Stomach (tissue), 9 donors: ENCODE results near the gene SEMA5A. TPM values are rescaled to one million over a fixed set of nuclear protein-coding genes. Genes with fewer than 3 reads are reported as not detected.

ENCODE experiments used
- DNase-seq, 2 donors: peaks; one replicate each; pipeline versions ENCODE4 v3.0.0 to v3.0.0-alpha.2; 2013 to 2019
- H3K27ac ChIP-seq, 5 donors: fragments of 200-600 bp in 4 of 5; sonication (generic) in 4 of 5; one replicate each; pipeline ENCODE4 v1.5.1; 2013 to 2019; ENCODE audit warnings: mild to moderate bottlenecking in 1 of 5, moderate library complexity in 1 of 5
- H3K27me3 ChIP-seq, 3 donors: fragments of 200-600 bp; sonication (generic); one replicate each; pipeline ENCODE4 v1.5.1; 2017 to 2019; ENCODE audit warnings: mixed run types in 1 of 3
- H3K36me3 ChIP-seq, 4 donors: fragments of 200-600 bp; sonication (generic); 1 replicate in 3 of 4; 2 replicates in 1 of 4; pipeline ENCODE4 v1.5.1; 2016 to 2019
- H3K4me1 ChIP-seq, 4 donors: fragments of 200-600 bp; sonication (generic); one replicate each; pipeline ENCODE4 v1.5.1; 2016 to 2019
- H3K4me3 ChIP-seq, 4 donors: fragments of 200-600 bp; sonication (generic) in 3 of 4; one replicate each; pipeline ENCODE4 v1.5.1; 2016 to 2019; ENCODE audit warnings: mild to moderate bottlenecking in 1 of 4
- H3K9me3 ChIP-seq, 4 donors: fragments of 200-600 bp; sonication (generic); one replicate each; pipeline ENCODE4 v1.5.1; 2016 to 2019
- EP300 ChIP-seq: sonication (generic); formaldehyde crosslinking; IDR thresholded peaks from one replicate; pipeline ENCODE4 v1.6.1; 2017; ENCODE audit warnings: antibody characterized with exemption
- POLR2A ChIP-seq, 4 donors: fragments of 450-650 bp; IDR thresholded peaks; one replicate each; pipeline ENCODE4 v1.6.1; 2016; ENCODE audit warnings: antibody characterized with exemption in 4 of 4, control low read depth in 2 of 4, mild to moderate bottlenecking in 1 of 4, moderate library complexity in 1 of 4
- POLR2AphosphoS5 ChIP-seq, 3 donors: sonication (generic); formaldehyde crosslinking; IDR thresholded peaks; one replicate each; pipeline ENCODE4 v1.6.1; 2016; ENCODE audit warnings: antibody characterized with exemption in 3 of 3
- WGBS, 5 donors: extraction: QIAGEN DNeasy Blood & Tissue Kit in 3 of 5; methylation state at CpG; one replicate each; pipeline versions ENCODE4 v1.1.5 to v1.1.7; 2013 to 2018; 5-methylcytosine and 5-hydroxymethylcytosine counted together
- intact Hi-C: fragments of 100-400 bp; cut with DNase I; formaldehyde crosslinking; loops from one replicate; pipeline ENCODE4 v1.15.1; 2023; ENCODE audit warnings: low total_unique reads
- polyA plus RNA-seq, 3 donors: library from polyadenylated mRNA; stranded (reverse); fragments of 200-250 nt; gene quantifications; one replicate each; pipeline ENCODE4 v1.2.3, GENCODE V29; 2013
- total RNA-seq, 5 donors: library from RNA; depleted of rRNA; stranded (reverse); fragments of >200 nt; gene quantifications; one replicate each; pipeline versions ENCODE4 v1.1.0 to v1.2.3, GENCODE V29; 2014 to 2016
- TF ChIP-seq, protein P1 (sequence below), 7 experiments: fragments of 450-650 bp in 4 of 7; fragments of 200-600 bp in 3 of 7; sonication (generic) in 3 of 7; IDR thresholded peaks; one replicate each; pipeline ENCODE4 v1.5.1; 2016 to 2019; ENCODE audit warnings: antibody characterized with exemption in 7 of 7, control low read depth in 2 of 7, mild to moderate bottlenecking in 1 of 7
- donor health status: healthy with polysubstance abuse.
- donor health status: Bipolar disorder and iron deficiency.
- donor health status: healthy.

The SEMA5A gene
- total and polyA plus RNA-seq, 8 donors: 0.62 to 26.4 (median 3.2) TPM

DNA sequence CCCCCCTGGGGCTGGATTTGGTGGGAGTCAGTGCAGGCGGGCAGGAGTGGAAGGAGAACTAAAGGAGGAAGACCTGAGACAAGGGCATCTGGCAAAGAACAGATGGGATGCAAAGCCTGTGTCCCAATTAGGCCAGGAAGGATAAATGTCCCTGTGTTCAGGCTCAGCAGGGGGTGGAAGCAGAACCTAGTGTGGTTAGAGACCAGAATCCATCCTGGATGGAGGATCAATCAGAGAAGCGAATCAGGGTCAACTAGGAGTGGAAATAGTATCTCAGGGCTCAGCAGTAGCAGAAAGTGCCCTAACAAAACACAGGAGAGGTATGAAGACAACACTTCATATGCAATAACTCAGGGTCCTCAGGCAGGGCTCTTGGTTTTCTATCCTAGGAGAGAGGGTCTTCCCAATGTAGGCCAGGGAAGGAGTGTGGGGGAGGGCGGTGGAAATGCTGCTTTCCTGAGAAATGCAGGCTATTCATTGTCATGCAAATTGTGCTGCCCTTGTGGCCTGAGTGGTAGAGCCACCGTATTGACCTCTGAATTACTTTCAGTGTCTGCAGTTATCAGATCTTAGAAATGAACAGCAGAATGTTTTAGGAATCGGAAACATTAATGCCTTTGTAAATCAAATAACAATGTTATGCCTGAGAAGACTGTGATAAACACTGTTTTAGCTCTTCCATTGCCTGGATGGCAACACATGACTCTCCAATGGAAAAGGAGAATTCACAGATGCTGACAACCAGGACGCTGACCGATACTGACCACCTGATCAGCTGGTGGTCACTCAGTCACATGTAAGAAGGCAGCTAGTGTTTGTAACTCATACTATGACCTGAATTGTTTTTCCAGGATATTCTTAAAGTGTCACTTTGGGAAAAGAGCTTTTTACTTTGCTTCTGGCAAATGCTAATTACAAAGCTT, 323.6 kb downstream of the SEMA5A start:
- intact Hi-C loops: no loop called here
- DNase-seq: no peak
- 68 to 74% (median 70%) methylated on average over 7 of the region's 7 CpGs for WGBS, 5 donors
- no peak for TF ChIP-seq POLR2A (IDR thresholded peaks at IDR 0.05)
- no peak for TF ChIP-seq EP300
- Histone ChIP-seq H3K4me1 (no peaks in the 10 kb centered on the region), H3K9me3 (no peaks in the 10 kb centered on the region), H3K27me3 (no peaks in the 10 kb centered on the region), H3K36me3 (no peaks in the 10 kb centered on the region), H3K4me3 (no peak overlapping the region), H3K27ac (no peak overlapping the region)

DNA sequence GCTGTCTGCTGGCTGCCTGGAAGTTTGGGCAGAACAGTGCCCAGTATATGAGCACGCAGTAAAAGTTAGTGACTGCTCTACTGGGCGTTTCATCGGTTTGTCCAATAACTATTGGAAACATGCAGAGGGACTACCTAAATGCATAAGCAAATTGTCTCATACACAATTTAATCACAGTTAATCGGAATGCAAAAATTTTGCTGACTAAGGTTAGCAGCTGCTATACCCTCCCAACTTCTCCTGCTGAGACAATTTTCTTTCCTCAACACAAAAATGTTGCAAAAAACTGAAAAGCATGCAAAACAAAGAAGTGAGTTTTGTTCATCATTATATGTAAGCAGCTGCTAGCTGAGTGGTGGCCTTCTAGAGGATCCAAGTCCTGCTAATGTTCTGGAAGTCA, 327.5 kb downstream of the SEMA5A start:
- DNase-seq: no peak
- no peaks in the 10 kb centered on the region for H3K4me1 ChIP-seq
- no peaks in the 10 kb centered on the region for H3K27me3 ChIP-seq
- WGBS, 5 donors: 72 to 98% (median 92%) methylated on average over 4 of the region's 4 CpGs
- H3K9me3 ChIP-seq: no peaks in the 10 kb centered on the region
- H3K36me3 ChIP-seq: no peaks in the 10 kb centered on the region
- intact Hi-C loops: no loop called here
- H3K4me3 ChIP-seq: no peak overlapping the region
- no peak overlapping the region for H3K27ac ChIP-seq
- TF ChIP-seq POLR2A (IDR thresholded peaks at IDR 0.05) (no peak), POLR2AphosphoS5 (IDR thresholded peaks at IDR 0.05) (no peak), EP300 (no peak)
- TF ChIP-seq, protein P1, sequence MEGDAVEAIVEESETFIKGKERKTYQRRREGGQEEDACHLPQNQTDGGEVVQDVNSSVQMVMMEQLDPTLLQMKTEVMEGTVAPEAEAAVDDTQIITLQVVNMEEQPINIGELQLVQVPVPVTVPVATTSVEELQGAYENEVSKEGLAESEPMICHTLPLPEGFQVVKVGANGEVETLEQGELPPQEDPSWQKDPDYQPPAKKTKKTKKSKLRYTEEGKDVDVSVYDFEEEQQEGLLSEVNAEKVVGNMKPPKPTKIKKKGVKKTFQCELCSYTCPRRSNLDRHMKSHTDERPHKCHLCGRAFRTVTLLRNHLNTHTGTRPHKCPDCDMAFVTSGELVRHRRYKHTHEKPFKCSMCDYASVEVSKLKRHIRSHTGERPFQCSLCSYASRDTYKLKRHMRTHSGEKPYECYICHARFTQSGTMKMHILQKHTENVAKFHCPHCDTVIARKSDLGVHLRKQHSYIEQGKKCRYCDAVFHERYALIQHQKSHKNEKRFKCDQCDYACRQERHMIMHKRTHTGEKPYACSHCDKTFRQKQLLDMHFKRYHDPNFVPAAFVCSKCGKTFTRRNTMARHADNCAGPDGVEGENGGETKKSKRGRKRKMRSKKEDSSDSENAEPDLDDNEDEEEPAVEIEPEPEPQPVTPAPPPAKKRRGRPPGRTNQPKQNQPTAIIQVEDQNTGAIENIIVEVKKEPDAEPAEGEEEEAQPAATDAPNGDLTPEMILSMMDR (IDR thresholded peaks at IDR 0.05): no peak

DNA sequence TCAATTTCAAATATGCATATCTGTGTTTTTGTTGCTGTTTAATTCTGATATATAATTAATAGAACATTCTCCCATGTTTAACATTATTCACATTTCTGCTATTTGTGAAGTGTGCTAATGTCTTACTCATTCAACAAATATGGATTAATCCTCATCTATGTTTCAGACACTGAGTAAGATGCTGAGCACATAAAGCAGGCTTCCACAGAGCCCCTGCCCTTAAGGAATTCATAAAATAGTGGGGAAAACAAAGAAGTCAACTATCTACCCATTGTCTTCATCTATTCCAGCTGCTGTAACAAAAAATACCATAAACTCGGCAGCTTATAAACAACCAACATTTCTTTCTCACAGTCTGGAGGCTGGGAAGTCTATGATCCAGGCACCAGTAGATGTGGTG, 333.3 kb downstream of the SEMA5A start:
- no peaks in the 10 kb centered on the region for H3K36me3 ChIP-seq
- no peaks in the 10 kb centered on the region for H3K4me1 ChIP-seq
- no peak for DNase-seq
- H3K9me3 ChIP-seq: no peaks in the 10 kb centered on the region
- no peak for TF ChIP-seq POLR2A (IDR thresholded peaks at IDR 0.05)
- H3K4me3 ChIP-seq: no peak overlapping the region
- intact Hi-C loops: no loop called here
- no peaks in the 10 kb centered on the region for H3K27me3 ChIP-seq
- 50 to 84% (median 78%) methylated on average over 1 of the region's 1 CpG for WGBS, 5 donors
- no peak overlapping the region for H3K27ac ChIP-seq

DNA sequence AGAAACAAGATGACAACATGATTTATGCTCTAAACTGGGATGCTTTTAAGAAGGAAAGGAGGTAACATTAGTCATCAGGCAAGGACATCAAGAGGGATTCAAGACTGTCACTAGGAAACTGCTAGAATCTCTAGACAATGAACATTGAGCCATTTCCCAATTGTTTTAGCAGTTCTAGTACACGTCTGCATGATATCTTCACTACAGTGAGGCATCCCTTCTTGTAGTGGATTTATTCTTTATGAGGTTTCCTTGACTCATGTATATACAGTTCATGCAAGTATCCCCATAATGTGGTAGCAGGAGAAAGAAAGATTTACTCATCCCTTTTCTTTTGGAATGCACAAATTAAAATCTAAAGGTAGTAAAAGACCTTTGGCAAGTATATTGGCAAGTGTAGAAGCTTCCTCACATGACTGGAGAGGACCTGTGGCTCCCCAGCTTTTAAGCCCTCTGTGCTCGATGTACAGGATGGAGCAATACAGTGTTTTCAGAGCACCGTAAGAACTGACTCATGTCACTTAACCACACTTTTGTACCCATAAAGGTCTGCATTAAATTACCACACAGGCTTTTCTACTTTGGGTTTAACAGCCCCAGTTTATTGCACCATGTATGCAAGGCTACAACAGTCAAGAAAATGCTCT, 335.9 kb downstream of the SEMA5A start:
- H3K27me3 ChIP-seq: no peaks in the 10 kb centered on the region
- H3K36me3 ChIP-seq: no peaks in the 10 kb centered on the region
- DNase-seq: no peak
- H3K27ac ChIP-seq: no peak overlapping the region
- H3K9me3 ChIP-seq: no peaks in the 10 kb centered on the region
- H3K4me1 ChIP-seq: no peaks in the 10 kb centered on the region
- TF ChIP-seq POLR2AphosphoS5 (IDR thresholded peaks at IDR 0.05) (no peak), EP300 (no peak), POLR2A (IDR thresholded peaks at IDR 0.05) (no peak)
- TF ChIP-seq, protein P1 (IDR thresholded peaks at IDR 0.05): no peak
- WGBS, 5 donors: 67 to 87% (median 80%) methylated on average over 3 of the region's 3 CpGs
- H3K4me3 ChIP-seq: no peak overlapping the region
- intact Hi-C loops: loop anchor here (10.0 kb wide), 1 partner anchor 455 kb away; no protein-coding TSS in a partner anchor

DNA sequence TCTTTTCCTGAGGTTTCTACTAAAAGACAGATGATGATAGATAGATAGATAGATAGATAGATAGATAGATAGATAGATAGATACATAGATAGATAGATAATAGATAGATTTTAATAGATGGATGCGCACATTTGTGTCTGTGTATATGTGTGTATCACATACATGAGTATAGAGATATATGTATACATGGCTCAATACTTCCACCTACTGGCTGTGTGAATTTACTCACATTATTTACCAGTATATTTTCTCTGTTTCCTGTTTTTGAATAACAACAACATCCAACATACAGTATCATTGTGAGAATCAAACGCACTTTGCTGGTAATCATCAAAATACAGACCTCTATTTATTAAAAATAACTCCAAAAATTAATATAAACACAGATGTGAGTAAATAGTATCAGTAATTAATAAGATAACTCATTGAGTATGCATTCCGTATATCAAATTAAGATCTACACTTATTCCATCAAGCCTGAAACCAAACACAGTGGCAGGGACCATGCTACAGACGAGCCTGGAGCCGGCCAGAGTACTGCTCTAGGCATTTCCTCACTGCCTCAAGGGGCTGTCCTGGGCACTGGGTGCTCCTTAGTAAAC, 338.0 kb downstream of the SEMA5A start:
- no peak for TF ChIP-seq EP300
- TF ChIP-seq, protein P1 (IDR thresholded peaks at IDR 0.05): peak in 3 of 7 experiments; percentile 19 to 40 (median 39)
- no peak overlapping the region for H3K27ac ChIP-seq
- no peaks in the 10 kb centered on the region for H3K4me1 ChIP-seq
- no peak overlapping the region for H3K4me3 ChIP-seq
- WGBS, 5 donors: 29 to 47% (median 36%) methylated on average over 5 of the region's 5 CpGs
- intact Hi-C loops: loop anchor here (10.0 kb wide), 1 partner anchor 453 kb away; no protein-coding TSS in a partner anchor
- peak in 1 of 2 donors; percentile 82 for DNase-seq
- no peaks in the 10 kb centered on the region for H3K36me3 ChIP-seq
- H3K9me3 ChIP-seq: no peaks in the 10 kb centered on the region
- no peaks in the 10 kb centered on the region for H3K27me3 ChIP-seq
